Measurements from ENCODE around the gene P2RX2.

- TF ChIP-seq EZH2phosphoT487 (IDR thresholded peaks at IDR 0.05; ENCODE audit: unreplicated experiment) (no peak), ZNF114 (CRISPR knock-in tag; IDR thresholded peaks at IDR 0.05) (no peak), CTCF (conservative IDR thresholded peaks at IDR 0.05; ENCODE audit: low read depth in 2 of 2) (no peak), EZH2 (IDR thresholded peaks at IDR 0.05; ENCODE audit: low read depth, unreplicated experiment) (no peak), REST (IDR thresholded peaks at IDR 0.05; ENCODE audit: unreplicated experiment) (no peak), POLR2AphosphoS5 (IDR thresholded peaks at IDR 0.05; ENCODE audit: low read depth) (no peak), CREB1 (CRISPR knock-in tag; IDR thresholded peaks at IDR 0.05; ENCODE audit: low read depth) (no peak), NANOG (IDR thresholded peaks at IDR 0.05; ENCODE audit: borderline replicate concordance) (no peak), ZNF331 (CRISPR knock-in tag; IDR thresholded peaks at IDR 0.05; ENCODE audit: low read depth) (no peak), ETS1 (IDR thresholded peaks at IDR 0.05) (no peak), JUNB (IDR thresholded peaks at IDR 0.05; ENCODE audit: unreplicated experiment) (no peak)
Observed at GRCh38 chr12:132570635-132571034, 47.9 kb upstream of the P2RX2 start.
